Adrenal gland (tissue), 5 donors: ENCODE measurements around the gene MAP1LC3A.

Experiments
- CTCF ChIP-seq, 6 experiments: fragments of 450-650 bp in 4 of 6; fragments of 200-600 bp in 2 of 6; sonication (generic) in 1 of 6; IDR thresholded peaks; 1 replicate in 5 of 6; 2 replicates in 1 of 6; pipeline versions ENCODE4 v1.5.1 to v1.8.0; 2016 to 2021; ENCODE audit warnings: antibody characterized with exemption in 6 of 6, mild to moderate bottlenecking in 2 of 6, moderate library complexity in 1 of 6
- POLR2A ChIP-seq, 2 donors: fragments of 450-650 bp; IDR thresholded peaks; one replicate each; pipeline ENCODE4 v1.6.1; 2017; ENCODE audit warnings: antibody characterized with exemption in 2 of 2, mild to moderate bottlenecking in 2 of 2, moderate library complexity in 1 of 2
- donor health status: DM: no; HTN: no; CAD: no.

GRCh38 chr20:34560141-34560523, 1.6 kb downstream of the MAP1LC3A start:
- TF ChIP-seq CTCF (IDR thresholded peaks at IDR 0.05) (no peak), POLR2A (IDR thresholded peaks at IDR 0.05) (no peak)
